H9 (cell line): Measurements from ENCODE around the gene DYRK3. TPM values are rescaled to one million over a fixed set of nuclear protein-coding genes. Genes with fewer than 3 reads are reported as not detected.

Experiments
- DNase-seq: peaks from one replicate; pipeline ENCODE4 v3.0.0-alpha.2; 2017
- H2AFZ ChIP-seq: one replicate; pipeline ENCODE4 v1.6.1; 2013; ENCODE audit warnings: mild to moderate bottlenecking, low read length, control low read depth, moderate library complexity
- H2AK5ac ChIP-seq: 2 replicates; pipeline ENCODE4 v1.6.1; 2013; ENCODE audit warnings: low read length, control low read depth, mixed read lengths; ENCODE audit not compliant: insufficient read length
- H2BK120ac ChIP-seq: one replicate; pipeline ENCODE4 v1.6.1; 2013; ENCODE audit warnings: low read depth, mild to moderate bottlenecking, low read length, control low read depth, inconsistent platforms; ENCODE audit not compliant: poor library complexity, severe bottlenecking
- H2BK12ac ChIP-seq: 2 replicates; pipeline ENCODE4 v1.6.1; 2013; ENCODE audit warnings: low read length, control low read depth, mixed read lengths, low read depth; ENCODE audit not compliant: insufficient read length
- H2BK15ac ChIP-seq: 2 replicates; pipeline ENCODE4 v1.6.1; 2013; ENCODE audit warnings: low read depth, low read length, control low read depth
- H2BK20ac ChIP-seq: one replicate; pipeline ENCODE4 v1.6.1; 2013; ENCODE audit warnings: low read depth, mild to moderate bottlenecking, low read length, control low read depth, inconsistent platforms; ENCODE audit not compliant: poor library complexity, severe bottlenecking
- H2BK5ac ChIP-seq: 2 replicates; pipeline ENCODE4 v1.6.1; 2013; ENCODE audit warnings: low read length, control low read depth, mixed read lengths; ENCODE audit not compliant: insufficient read length
- H3K14ac ChIP-seq: 2 replicates; pipeline ENCODE4 v1.6.1; 2013; ENCODE audit warnings: low read length, control low read depth; ENCODE audit not compliant: insufficient read depth
- H3K18ac ChIP-seq: 2 replicates; pipeline ENCODE4 v1.6.1; 2013; ENCODE audit warnings: low read depth, mild to moderate bottlenecking, mixed read lengths, low read length, control low read depth; ENCODE audit not compliant: insufficient read length
- H3K23ac ChIP-seq: 2 replicates; pipeline ENCODE4 v1.6.1; 2013; ENCODE audit warnings: low read length, control low read depth, mixed read lengths, low read depth; ENCODE audit not compliant: insufficient read length
- H3K23me2 ChIP-seq: 2 replicates; pipeline ENCODE4 v1.6.1; 2013; ENCODE audit warnings: low read depth, mild to moderate bottlenecking, mixed read lengths, low read length, control low read depth; ENCODE audit not compliant: insufficient read length, poor library complexity, severe bottlenecking
- H3K27ac ChIP-seq: 2 replicates; pipeline ENCODE4 v1.5.1; 2013; ENCODE audit warnings: low read length, control low read depth, mixed read lengths, low read depth; ENCODE audit not compliant: insufficient read length
- H3K27me3 ChIP-seq: 2 replicates; pipeline ENCODE4 v1.6.1; 2013; ENCODE audit warnings: low read length, control low read depth, inconsistent platforms; ENCODE audit not compliant: insufficient read depth
- H3K4ac ChIP-seq: 2 replicates; pipeline ENCODE4 v1.6.1; 2013; ENCODE audit warnings: low read depth, mild to moderate bottlenecking, control low read depth, inconsistent platforms, low read length, moderate library complexity
- H3K4me1 ChIP-seq: 2 replicates; pipeline ENCODE4 v1.6.1; 2013; ENCODE audit warnings: low read length, control low read depth, inconsistent platforms; ENCODE audit not compliant: insufficient read depth
- H3K4me2 ChIP-seq: 2 replicates; pipeline ENCODE4 v1.6.1; 2013; ENCODE audit warnings: low read length, control low read depth, mixed read lengths; ENCODE audit not compliant: insufficient read length, insufficient read depth
- H3K56ac ChIP-seq: 2 replicates; pipeline ENCODE4 v1.6.1; 2013; ENCODE audit warnings: low read depth, mild to moderate bottlenecking, mixed read lengths, low read length, control low read depth; ENCODE audit not compliant: insufficient read length
- H3K79me1 ChIP-seq: 2 replicates; pipeline ENCODE4 v1.6.1; 2013; ENCODE audit warnings: low read depth, mild to moderate bottlenecking, moderate library complexity, low read length, control low read depth, inconsistent platforms; ENCODE audit not compliant: insufficient read depth, poor library complexity, severe bottlenecking
- H3K79me2 ChIP-seq: 2 replicates; pipeline ENCODE4 v1.6.1; 2013; ENCODE audit warnings: low read length, control low read depth, inconsistent platforms; ENCODE audit not compliant: insufficient read depth
- H3K9ac ChIP-seq: 2 replicates; pipeline ENCODE4 v1.6.1; 2013; ENCODE audit warnings: low read length, control low read depth, mixed read lengths; ENCODE audit not compliant: insufficient read length; ENCODE audit errors: extremely low read depth
- H3K9me3 ChIP-seq: one replicate; pipeline ENCODE4 v1.6.1; 2013; ENCODE audit warnings: low read depth, low read length, inconsistent platforms; ENCODE audit not compliant: control insufficient read depth
- H3T11ph ChIP-seq: one replicate; pipeline ENCODE4 v1.6.1; 2013; ENCODE audit warnings: mild to moderate bottlenecking, low read length, control low read depth, inconsistent platforms
- H4K20me1 ChIP-seq: one replicate; pipeline ENCODE4 v1.6.1; 2013; ENCODE audit not compliant: control insufficient read depth, insufficient read length, insufficient read depth
- H4K5ac ChIP-seq: 2 replicates; pipeline ENCODE4 v1.6.1; 2013; ENCODE audit warnings: low read depth, mild to moderate bottlenecking, mixed read lengths, low read length, control low read depth; ENCODE audit not compliant: insufficient read length
- H4K8ac ChIP-seq: replicated peaks from 2 replicates; pipeline ENCODE4 v1.6.1; 2013; ENCODE audit warnings: low read length, control low read depth, mixed read lengths, low read depth; ENCODE audit not compliant: insufficient read length
- H4K91ac ChIP-seq: 2 replicates; pipeline ENCODE4 v1.6.1; 2013; ENCODE audit warnings: low read depth, mild to moderate bottlenecking, moderate library complexity, mixed read lengths, low read length, control low read depth; ENCODE audit not compliant: insufficient read length
- H3K27ac Mint-ChIP-seq, 3 experiments: 2 replicates in 2 of 3; 3 replicates in 1 of 3; pipeline ENCODE4 v1.8.0; 2020 to 2021; ENCODE audit warnings: mixed read lengths in 3 of 3, mild to moderate bottlenecking in 1 of 3, moderate library complexity in 1 of 3
- H3K27me3 Mint-ChIP-seq: 2 replicates; pipeline ENCODE4 v1.8.0; 2021; ENCODE audit warnings: low read depth, mild to moderate bottlenecking, moderate library complexity, mixed read lengths
- H3K36me3 Mint-ChIP-seq, 3 experiments: 2 replicates in 2 of 3; 3 replicates in 1 of 3; pipeline ENCODE4 v1.8.0; 2020 to 2021; ENCODE audit warnings: low read depth in 3 of 3, mixed read lengths in 3 of 3; ENCODE audit not compliant: insufficient read depth in 1 of 3
- H3K4me1 Mint-ChIP-seq, 2 experiments: 2 replicates each; pipeline ENCODE4 v1.8.0; 2020; ENCODE audit warnings: mixed read lengths in 2 of 2
- H3K4me3 Mint-ChIP-seq, 2 experiments: 2 replicates in 1 of 2; 3 replicates in 1 of 2; pipeline ENCODE4 v1.8.0; 2020 to 2021; ENCODE audit warnings: mild to moderate bottlenecking in 2 of 2, mixed read lengths in 2 of 2, moderate library complexity in 1 of 2
- H3K9me3 Mint-ChIP-seq, 2 experiments: 2 replicates in 1 of 2; 3 replicates in 1 of 2; pipeline ENCODE4 v1.8.0; 2020; ENCODE audit warnings: mild to moderate bottlenecking in 2 of 2, mixed read lengths in 2 of 2, moderate library complexity in 1 of 2
- WGBS: extraction: QIAGEN DNeasy Blood & Tissue Kit; methylation state at CpG from one replicate; pipeline ENCODE4 v1.1.7; 2013; ENCODE audit warnings: missing lambda C conversion rate, low lambda C conversion rate, mixed read lengths; ENCODE audit not compliant: insufficient read length; ENCODE audit errors: extremely low coverage; 5-methylcytosine and 5-hydroxymethylcytosine counted together
- total RNA-seq: library from RNA; stranded (reverse); gene quantifications from 2 replicates; pipeline ENCODE4 v1.2.1, GENCODE V29; 2021
- TF ChIP-seq, protein P1 (sequence below): fragments of 200-600 bp; sonication (generic); conservative IDR thresholded peaks from 3 replicates; pipeline ENCODE4 v1.8.0; 2021; ENCODE audit warnings: antibody characterized with exemption, mild to moderate bottlenecking

Gene DYRK3
- total RNA-seq, 1 experiment from 2014 or later = 4.7 TPM

DNA sequence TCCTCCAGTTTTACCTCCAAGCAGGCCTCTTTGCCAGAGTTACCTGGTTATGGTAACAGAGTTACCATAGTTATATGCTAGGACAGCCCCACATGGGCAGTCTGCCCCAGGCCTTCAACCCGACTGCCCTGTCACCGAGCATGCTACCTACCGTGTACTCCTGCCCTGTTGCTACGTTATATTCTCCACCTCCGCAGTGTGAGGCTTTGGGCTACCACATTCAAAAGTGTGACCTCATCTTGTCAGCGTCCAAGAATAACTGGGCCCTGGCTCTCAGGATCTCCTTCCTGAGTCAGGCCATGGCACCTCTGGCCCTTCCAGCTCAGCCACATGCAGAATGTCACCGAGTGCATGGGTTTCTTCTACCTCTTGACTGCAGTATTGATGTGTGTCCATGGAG lies 58.3 kb downstream of the DYRK3 start:
- Mint-ChIP-seq H3K9me3 (no peaks in the 10 kb centered on the region), H3K4me3 (no peak overlapping the region), H3K27ac (no peak overlapping the region), H3K36me3 (peaks cover 7 to 16% (median 14%) of the 10 kb centered on the region in 3 experiments; a peak in 6 of 7 replicates), H3K4me1 (peaks cover 64 to 71% of the 10 kb centered on the region in 2 experiments), H3K27me3 (peaks cover 6% of the 10 kb centered on the region; the same call in 1 of the 2 replicates)
- H3K23me2 ChIP-seq = no peaks in the 10 kb centered on the region
- H2BK120ac ChIP-seq = no peak overlapping the region
- no CpG with 5 or more reads among the region's 7 CpGs for WGBS
- H2AK5ac ChIP-seq = no peak overlapping the region
- no peak overlapping the region for H3K4me2 ChIP-seq
- H4K20me1 ChIP-seq = no peaks in the 10 kb centered on the region
- H3K4me1 ChIP-seq = peaks cover 13% of the 10 kb centered on the region; the same call in 1 of the 2 replicates
- no peak overlapping the region for H2BK5ac ChIP-seq
- no peak overlapping the region for H3K9ac ChIP-seq
- H3K79me2 ChIP-seq = peaks cover 8% of the 10 kb centered on the region; the same call in 1 of the 2 replicates
- H3K56ac ChIP-seq = no peak overlapping the region
- no peak overlapping the region for H2BK15ac ChIP-seq
- H2BK20ac ChIP-seq = no peak overlapping the region
- no peak overlapping the region for H2AFZ ChIP-seq
- no peaks in the 10 kb centered on the region for H3K27me3 ChIP-seq
- H3K9me3 ChIP-seq = no peaks in the 10 kb centered on the region
- TF ChIP-seq, protein P1, sequence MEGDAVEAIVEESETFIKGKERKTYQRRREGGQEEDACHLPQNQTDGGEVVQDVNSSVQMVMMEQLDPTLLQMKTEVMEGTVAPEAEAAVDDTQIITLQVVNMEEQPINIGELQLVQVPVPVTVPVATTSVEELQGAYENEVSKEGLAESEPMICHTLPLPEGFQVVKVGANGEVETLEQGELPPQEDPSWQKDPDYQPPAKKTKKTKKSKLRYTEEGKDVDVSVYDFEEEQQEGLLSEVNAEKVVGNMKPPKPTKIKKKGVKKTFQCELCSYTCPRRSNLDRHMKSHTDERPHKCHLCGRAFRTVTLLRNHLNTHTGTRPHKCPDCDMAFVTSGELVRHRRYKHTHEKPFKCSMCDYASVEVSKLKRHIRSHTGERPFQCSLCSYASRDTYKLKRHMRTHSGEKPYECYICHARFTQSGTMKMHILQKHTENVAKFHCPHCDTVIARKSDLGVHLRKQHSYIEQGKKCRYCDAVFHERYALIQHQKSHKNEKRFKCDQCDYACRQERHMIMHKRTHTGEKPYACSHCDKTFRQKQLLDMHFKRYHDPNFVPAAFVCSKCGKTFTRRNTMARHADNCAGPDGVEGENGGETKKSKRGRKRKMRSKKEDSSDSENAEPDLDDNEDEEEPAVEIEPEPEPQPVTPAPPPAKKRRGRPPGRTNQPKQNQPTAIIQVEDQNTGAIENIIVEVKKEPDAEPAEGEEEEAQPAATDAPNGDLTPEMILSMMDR = no peak
- H4K5ac ChIP-seq = no peak overlapping the region
- no peak overlapping the region for H3K27ac ChIP-seq
- peaks cover 9% of the 10 kb centered on the region for H3K79me1 ChIP-seq
- no peak overlapping the region for H2BK12ac ChIP-seq
- no peak overlapping the region for H4K8ac ChIP-seq
- no peak overlapping the region for H3K23ac ChIP-seq
- no peak for DNase-seq
- H3K14ac ChIP-seq = no peak overlapping the region
- no peak overlapping the region for H4K91ac ChIP-seq
- H3T11ph ChIP-seq = no peak overlapping the region
- no peak overlapping the region for H3K4ac ChIP-seq
- H3K18ac ChIP-seq = no peak overlapping the region
